OCI-LY1 (cell line): ENCODE results near the gene TEC.

ENCODE experiments used
- H2AFZ ChIP-seq: fragments of 200-600 bp; sonication (generic), shearing (Covaris generic); 2 replicates; pipeline ENCODE4 v1.6.0; 2014; ENCODE audit warnings: antibody characterized with exemption, mild to moderate bottlenecking, low read length
- H3F3A ChIP-seq: fragments of 200-600 bp; sonication (generic), shearing (Covaris generic); 2 replicates; pipeline ENCODE4 v1.6.0; 2014; ENCODE audit warnings: mild to moderate bottlenecking, antibody characterized with exemption, low read length, moderate library complexity; ENCODE audit not compliant: insufficient read depth
- H3K27ac ChIP-seq: fragments of 200-600 bp; sonication (generic); 2 replicates; pipeline ENCODE4 v1.5.1; 2014; ENCODE audit warnings: low read length, mixed run types, mild to moderate bottlenecking, low read depth; ENCODE audit not compliant: poor library complexity, severe bottlenecking
- H3K27me3 ChIP-seq: fragments of 200-600 bp; sonication (generic); 2 replicates; pipeline ENCODE4 v1.6.0; 2014; ENCODE audit warnings: antibody characterized with exemption, mild to moderate bottlenecking, low read length, moderate library complexity; ENCODE audit not compliant: insufficient read depth
- H3K36me3 ChIP-seq: fragments of 200-600 bp; sonication (generic); 2 replicates; pipeline ENCODE4 v1.6.1; 2014; ENCODE audit warnings: mild to moderate bottlenecking, antibody characterized with exemption, low read length, moderate library complexity, mixed read lengths; ENCODE audit not compliant: insufficient read depth
- H3K4me1 ChIP-seq: fragments of 200-600 bp; sonication (generic); 2 replicates; pipeline ENCODE4 v1.5.1; 2014; ENCODE audit warnings: mild to moderate bottlenecking, low read length, moderate library complexity; ENCODE audit not compliant: insufficient read depth, severe bottlenecking
- H3K4me2 ChIP-seq: fragments of 200-600 bp; sonication (generic), shearing (Covaris generic); 2 replicates; pipeline ENCODE4 v1.6.1; 2014; ENCODE audit warnings: low read length
- H3K4me3 ChIP-seq: fragments of 200-600 bp; sonication (generic); 2 replicates; pipeline ENCODE4 v1.5.1; 2014; ENCODE audit warnings: low read length, low read depth, mild to moderate bottlenecking, mixed read lengths; ENCODE audit not compliant: poor library complexity, severe bottlenecking
- H3K79me2 ChIP-seq: fragments of 200-600 bp; shearing (Covaris generic); 2 replicates; pipeline ENCODE4 v1.6.1; 2016; ENCODE audit warnings: mixed run types, low read length, mixed read lengths; ENCODE audit not compliant: insufficient read depth
- H3K9ac ChIP-seq: fragments of 200-600 bp; sonication (generic), shearing (Covaris generic); 2 replicates; pipeline ENCODE4 v1.6.1; 2014; ENCODE audit warnings: mild to moderate bottlenecking, low read length, mixed read lengths
- H3K9me2 ChIP-seq: fragments of 200-600 bp; sonication (generic), shearing (Covaris generic); 2 replicates; pipeline ENCODE4 v1.6.1; 2014; ENCODE audit warnings: low read depth, mild to moderate bottlenecking, low read length, mixed read lengths
- H3K9me3 ChIP-seq: fragments of 200-600 bp; shearing (Covaris generic); 2 replicates; pipeline ENCODE4 v1.6.1; 2014; ENCODE audit warnings: low read length, mixed read lengths
- H4K20me1 ChIP-seq: fragments of 200-600 bp; sonication (generic), shearing (Covaris generic); 2 replicates; pipeline ENCODE4 v1.6.0; 2016; ENCODE audit warnings: mild to moderate bottlenecking, low read length; ENCODE audit not compliant: insufficient read depth
- CTCF ChIP-seq: fragments of 200-600 bp; sonication (generic), shearing (Covaris generic); IDR thresholded peaks from 2 replicates; pipeline ENCODE4 v1.5.1; 2017; ENCODE audit warnings: mild to moderate bottlenecking, antibody characterized with exemption, low read length, moderate library complexity, mixed read lengths
- EZH2 ChIP-seq: fragments of 200-600 bp; sonication (generic), shearing (Covaris generic); IDR thresholded peaks from 2 replicates; pipeline ENCODE4 v1.8.0; 2017; ENCODE audit warnings: borderline replicate concordance, mixed run types, mild to moderate bottlenecking, antibody characterized with exemption, low read length, moderate library complexity, mixed read lengths

Gene TEC

DNA sequence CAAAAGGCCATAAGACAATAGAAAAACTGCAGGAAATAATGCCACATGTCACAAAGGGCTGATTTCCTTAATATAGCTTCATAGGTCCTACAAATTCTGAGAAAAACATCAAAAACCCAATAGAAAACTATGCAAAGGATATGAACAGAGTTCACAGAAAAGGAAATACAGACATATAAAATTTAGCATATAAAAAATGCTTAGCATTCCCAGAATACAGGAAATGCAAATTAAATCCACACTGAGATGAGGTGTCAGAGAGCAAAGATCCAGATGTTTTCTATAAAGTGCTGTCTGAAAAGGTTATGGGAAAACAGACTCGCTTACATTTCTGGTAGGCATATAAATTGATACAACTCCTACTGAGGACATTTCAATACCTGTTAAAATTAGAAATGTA is 169.4 kb downstream of the TEC start:
- H3K9me3 ChIP-seq, result no peaks in the 10 kb centered on the region
- TF ChIP-seq EZH2 (no peak), CTCF (no peak)
- no peak overlapping the region for H3K9ac ChIP-seq
- H3K27ac ChIP-seq, result no peak overlapping the region
- H4K20me1 ChIP-seq, result no peaks in the 10 kb centered on the region
- H3K36me3 ChIP-seq, result no peaks in the 10 kb centered on the region
- H3F3A ChIP-seq, result no peaks in the 10 kb centered on the region
- H3K27me3 ChIP-seq, result no peaks in the 10 kb centered on the region
- H3K4me3 ChIP-seq, result no peak overlapping the region
- H3K9me2 ChIP-seq, result no peaks in the 10 kb centered on the region
- H3K4me1 ChIP-seq, result no peaks in the 10 kb centered on the region
- no peak overlapping the region for H3K4me2 ChIP-seq
- H2AFZ ChIP-seq, result no peak overlapping the region
- no peaks in the 10 kb centered on the region for H3K79me2 ChIP-seq

DNA sequence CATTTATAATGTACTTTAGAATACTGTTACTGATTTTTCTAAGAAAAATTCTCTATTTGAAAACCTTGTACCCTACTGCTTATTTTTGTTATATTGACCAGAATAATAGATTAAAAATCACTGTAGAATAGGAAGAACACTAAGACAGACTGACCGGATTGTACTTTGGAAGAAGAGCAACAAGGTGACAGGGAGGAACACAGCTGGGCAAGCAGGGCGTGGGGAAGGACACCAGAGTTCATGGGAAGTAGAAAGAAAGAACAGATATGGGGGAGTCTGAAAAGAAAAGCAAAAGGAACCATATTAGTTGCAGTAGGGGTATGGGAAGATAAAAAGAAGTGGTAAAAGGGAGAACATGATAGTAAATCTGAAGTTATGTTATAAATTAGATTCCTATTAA is 174.2 kb downstream of the TEC start:
- Histone ChIP-seq H4K20me1 (no peaks in the 10 kb centered on the region), H3K4me1 (no peaks in the 10 kb centered on the region), H3F3A (no peaks in the 10 kb centered on the region), H3K27me3 (no peaks in the 10 kb centered on the region), H3K4me3 (no peak overlapping the region), H3K27ac (no peak overlapping the region), H3K36me3 (no peaks in the 10 kb centered on the region), H3K9me2 (no peaks in the 10 kb centered on the region), H2AFZ (no peak overlapping the region), H3K4me2 (no peak overlapping the region), H3K9ac (no peak overlapping the region), H3K9me3 (no peaks in the 10 kb centered on the region), H3K79me2 (no peaks in the 10 kb centered on the region)
- no peak for TF ChIP-seq EZH2
- no peak for TF ChIP-seq CTCF

- no peaks in the 10 kb centered on the region for H3K27me3 ChIP-seq
- no peaks in the 10 kb centered on the region for H4K20me1 ChIP-seq
- H3F3A ChIP-seq, result no peaks in the 10 kb centered on the region
- H3K36me3 ChIP-seq, result no peaks in the 10 kb centered on the region
- H3K4me1 ChIP-seq, result no peaks in the 10 kb centered on the region
- no peaks in the 10 kb centered on the region for H3K9me2 ChIP-seq
- H2AFZ ChIP-seq, result no peak overlapping the region
- H3K79me2 ChIP-seq, result no peaks in the 10 kb centered on the region
- no peak overlapping the region for H3K27ac ChIP-seq
- no peak overlapping the region for H3K4me2 ChIP-seq
- no peak overlapping the region for H3K9ac ChIP-seq
- H3K9me3 ChIP-seq, result no peaks in the 10 kb centered on the region
- TF ChIP-seq CTCF, result no peak
- no peak for TF ChIP-seq EZH2
- H3K4me3 ChIP-seq, result no peak overlapping the region
These were observed 175.6 kb downstream of the TEC start for GRCh38 chr4:48093991-48094416.
